A549 (cell line): ENCODE data around the gene EDEM1. TPM values are rescaled to one million over a fixed set of nuclear protein-coding genes. Genes with fewer than 3 reads are reported as not detected.

Experiments
- ATAC-seq, 2 experiments: fragments of 200-7000 bp in 1 of 2; fragments of >200 bp in 1 of 2; cut with Nextera tagmentation in 1 of 2; cut with Tn5 transposase in 1 of 2; 3 replicates each; pipeline versions ENCODE4 v1.8.0 to v1.9.1; 2018 to 2020; ENCODE audit warnings: mild to moderate bottlenecking in 1 of 2, moderate library complexity in 1 of 2
- CTCF ChIA-PET: fragments of 300-600 bp; sonication (Branson Sonifier 250); formaldehyde crosslinking; extraction: SDS; loops from one replicate; lab custom pipeline; 2021; ENCODE audit warnings: antibody characterized with exemption, inconsistent platforms; lab: Yijun Ruan, JAX
- POLR2A ChIA-PET: fragments of 350-600 bp; formaldehyde crosslinking; extraction: SDS; loops from one replicate; lab custom pipeline; 2021; ENCODE audit warnings: antibody characterized with exemption, inconsistent platforms; lab: Yijun Ruan, JAX
- DNase-seq, 2 experiments: peaks; one replicate each; pipeline versions ENCODE4 v3.0.0 to v3.0.0-alpha.2; 2011 to 2016; ENCODE audit warnings: low read depth in 1 of 2, low spot score in 1 of 2
- FAIRE-seq: peaks from 2 replicates; lab custom pipeline; 2011; peaks lifted over from hg19 to GRCh38; lab: Jason Lieb, UNC
- H3K27ac ChIP-seq, 2 experiments: fragments of >200 bp; sonication (Bioruptor Twin); formaldehyde crosslinking; 3 replicates each; pipeline ENCODE4 v1.5.1; 2016 to 2017
- H3K4me1 ChIP-seq: fragments of >200 bp; sonication (Bioruptor Twin); formaldehyde crosslinking; 3 replicates; pipeline ENCODE4 v1.6.1; 2016
- H3K4me2 ChIP-seq: fragments of >200 bp; sonication (Bioruptor Twin); formaldehyde crosslinking; 3 replicates; pipeline ENCODE4 v1.6.1; 2016
- H3K4me3 ChIP-seq: fragments of >200 bp; sonication (Bioruptor Twin); formaldehyde crosslinking; 3 replicates; pipeline ENCODE4 v1.5.1; 2016
- H3K9me3 ChIP-seq: fragments of >200 bp; sonication (Bioruptor Twin); formaldehyde crosslinking; 3 replicates; pipeline ENCODE4 v1.6.1; 2016
- ATOH8 ChIP-seq: fragments of 250-450 bp; sonication (Bioruptor Pico); IDR thresholded peaks from 2 replicates; pipeline ENCODE4 v1.5.0; 2020; ENCODE audit warnings: low read depth, mild to moderate bottlenecking, moderate library complexity
- BCL3 ChIP-seq: fragments of >200 bp; sonication (Bioruptor Twin); formaldehyde crosslinking; IDR thresholded peaks from 3 replicates; pipeline ENCODE4 v1.6.1; 2016
- CBX2 ChIP-seq: fragments of 200-600 bp; sonication (generic); IDR thresholded peaks from 2 replicates; pipeline ENCODE4 v1.6.1; 2016; ENCODE audit warnings: low read depth, mild to moderate bottlenecking, borderline replicate concordance
- CEBPB ChIP-seq, 2 experiments: fragments of >200 bp in 1 of 2; sonication (Bioruptor Twin) in 1 of 2; formaldehyde crosslinking in 1 of 2; IDR thresholded peaks; 2 replicates each; pipeline ENCODE4 v1.6.1; 2012 to 2016
- EHF ChIP-seq: fragments of 250-450 bp; sonication (Bioruptor Pico); IDR thresholded peaks from 2 replicates; pipeline ENCODE4 v1.5.0; 2020; ENCODE audit warnings: mild to moderate bottlenecking
- ELK1 ChIP-seq: fragments of 150-350 bp; IDR thresholded peaks from 2 replicates; pipeline ENCODE4 v1.6.1; 2014; ENCODE audit warnings: low read depth, mild to moderate bottlenecking, low read length
- ESRRA ChIP-seq: fragments of 150-350 bp; IDR thresholded peaks from 2 replicates; pipeline ENCODE4 v1.6.1; 2014; ENCODE audit warnings: mild to moderate bottlenecking, low read length, borderline replicate concordance
- FOSB ChIP-seq: fragments of 250-450 bp; sonication (Bioruptor Pico); IDR thresholded peaks from 2 replicates; pipeline ENCODE4 v1.5.0; 2020; ENCODE audit warnings: mild to moderate bottlenecking, moderate library complexity
- HES2 ChIP-seq: fragments of >200 bp; sonication (Bioruptor Twin); formaldehyde crosslinking; IDR thresholded peaks from 2 replicates; pipeline ENCODE4 v1.6.1; 2016
- HOXB13 ChIP-seq: fragments of 250-450 bp; sonication (Bioruptor Pico); IDR thresholded peaks from 2 replicates; pipeline ENCODE4 v1.5.0; 2020; ENCODE audit warnings: low read depth, mild to moderate bottlenecking, moderate library complexity
- JUN ChIP-seq, 2 experiments: fragments of >200 bp; sonication (Bioruptor Twin); formaldehyde crosslinking; IDR thresholded peaks; 2 replicates in 1 of 2; 3 replicates in 1 of 2; pipeline ENCODE4 v1.6.1; 2016 to 2017
- JUNB ChIP-seq: fragments of >200 bp; sonication (Bioruptor Twin); formaldehyde crosslinking; IDR thresholded peaks from 2 replicates; pipeline ENCODE4 v1.6.1; 2016
- KDM1A ChIP-seq: fragments of 200-600 bp; sonication (generic); IDR thresholded peaks from 2 replicates; pipeline ENCODE4 v1.6.1; 2016; ENCODE audit warnings: low read depth, mild to moderate bottlenecking
- MAX ChIP-seq: IDR thresholded peaks from 2 replicates; pipeline ENCODE4 v1.6.1; 2012
- MYC ChIP-seq: IDR thresholded peaks from 2 replicates; pipeline ENCODE4 v1.6.1; 2012; ENCODE audit warnings: mild to moderate bottlenecking, inconsistent platforms, low read length, improper control_type of control experiment, borderline replicate concordance
- NFE2L2 ChIP-seq: fragments of 150-350 bp; conservative IDR thresholded peaks from 2 replicates; pipeline ENCODE4 v1.6.1; 2014; ENCODE audit warnings: low read length
- NR3C1 ChIP-seq: fragments of >200 bp; sonication (Bioruptor Twin); formaldehyde crosslinking; IDR thresholded peaks from 3 replicates; pipeline ENCODE4 v1.6.1; 2017
- PBX3 ChIP-seq: IDR thresholded peaks from 2 replicates; pipeline ENCODE4 v1.6.1; 2012
- PHF8 ChIP-seq: fragments of 200-600 bp; sonication (generic); IDR thresholded peaks from 2 replicates; pipeline ENCODE4 v1.6.1; 2016; ENCODE audit warnings: low read depth, mild to moderate bottlenecking, antibody characterized with exemption, moderate library complexity, borderline replicate concordance
- POLR2A ChIP-seq: IDR thresholded peaks from 2 replicates; pipeline ENCODE4 v1.6.1; 2012; ENCODE audit warnings: mild to moderate bottlenecking, low read length
- POLR2AphosphoS2 ChIP-seq: conservative IDR thresholded peaks from 2 replicates; pipeline ENCODE4 v1.6.1; 2012; ENCODE audit warnings: low read length, improper control_type of control experiment, inconsistent platforms
- RARB ChIP-seq: fragments of 250-450 bp; sonication (Bioruptor Pico); IDR thresholded peaks from 2 replicates; pipeline ENCODE4 v1.8.0; 2021; ENCODE audit warnings: mild to moderate bottlenecking, moderate library complexity
- RFX5 ChIP-seq: fragments of 450-650 bp; IDR thresholded peaks from 2 replicates; pipeline ENCODE4 v1.7.1; 2014; ENCODE audit warnings: antibody characterized with exemption, mild to moderate bottlenecking, moderate library complexity
- TFCP2L1 ChIP-seq: fragments of 250-450 bp; sonication (Bioruptor Pico); IDR thresholded peaks from 2 replicates; pipeline ENCODE4 v1.5.0; 2021; ENCODE audit warnings: mild to moderate bottlenecking
- TP53 ChIP-seq: fragments of 250-450 bp; sonication (Bioruptor Pico); IDR thresholded peaks from 2 replicates; pipeline ENCODE4 v1.5.0; 2021; ENCODE audit warnings: mild to moderate bottlenecking, moderate library complexity
- WGBS: methylation state at CpG from one replicate; pipeline ENCODE4 v1.1.6; 2017; ENCODE audit errors: missing lambda C conversion rate; 5-methylcytosine and 5-hydroxymethylcytosine counted together
- polyA plus RNA-seq, 4 experiments: library from polyadenylated mRNA; depleted of rRNA in 3 of 4; stranded (reverse); fragments of >200 nt; fragmentation: RNase III in 1 of 4; extraction: RNeasy Plus Mini Kit Qiagen cat#74134 plus additional on column Dnase treatment in 1 of 4; gene quantifications; 2 replicates in 3 of 4; 3 replicates in 1 of 4; pipeline ENCODE4 v1.2.3, GENCODE V29; 2011 to 2017

Gene EDEM1
- polyA plus RNA-seq, 2 of the 4 experiments (the other 2 are of a cell fraction): 16.3 to 40.9 TPM

GRCh38 chr3:5187920-5188418, 462 bp downstream of the EDEM1 start:
- H3K9me3 ChIP-seq: no peaks in the 10 kb centered on the region
- WGBS: 0% methylated on average over 8 of the region's 66 CpGs
- H3K4me2 ChIP-seq: peak overlapping the region; percentile 96
- no peak for FAIRE-seq
- peak overlapping the region; percentile 84 for H3K4me3 ChIP-seq
- POLR2A ChIA-PET: interaction anchor here (0.9 kb wide), 1 partner anchor 9 kb away, joined by 4 read pairs; no protein-coding TSS in a partner anchor
- CTCF ChIA-PET: interaction anchor here (0.6 to 1.1 kb wide), 5 partner anchors 37 to 518 kb away, joined by 3 to 5 read pairs (median 3); no protein-coding TSS in a partner anchor
- DNase-seq: peak; percentile 33 to 38
- ATAC-seq: peak; percentile 66 to 74
- TF ChIP-seq TP53 (CRISPR knock-in tag): no peak
- TF ChIP-seq PHF8: peak; percentile 77
- TF ChIP-seq PBX3: no peak
- TF ChIP-seq MYC: no peak
- TF ChIP-seq ESRRA: no peak
- no peak for TF ChIP-seq POLR2AphosphoS2
- TF ChIP-seq BCL3: no peak
- no peak for TF ChIP-seq HES2
- TF ChIP-seq ELK1: no peak
- no peak for TF ChIP-seq RARB (CRISPR knock-in tag)
- TF ChIP-seq JUN (IDR thresholded peaks at IDR 0.05): 0 out of 5 replicates have a peak, but pooled peaks of 1 of the 2 experiments have one; percentile 7
- no peak for TF ChIP-seq KDM1A
- no peak for TF ChIP-seq JUNB
- no peak for TF ChIP-seq TFCP2L1 (CRISPR knock-in tag)
- TF ChIP-seq NR3C1: no peak
- TF ChIP-seq POLR2A: 0 out of 2 replicates have a peak, but pooled peaks have one; percentile 15
- no peak for TF ChIP-seq CBX2
- TF ChIP-seq CEBPB (IDR thresholded peaks at IDR 0.05): no peak
- TF ChIP-seq FOSB (CRISPR knock-in tag): no peak
- TF ChIP-seq RFX5: no peak
- TF ChIP-seq HOXB13 (CRISPR knock-in tag): no peak
- no peak for TF ChIP-seq EHF (CRISPR knock-in tag)
- TF ChIP-seq MAX: no peak; the same call in 1 of the 2 replicates
- no peak for TF ChIP-seq ATOH8 (CRISPR knock-in tag)
- no peak for TF ChIP-seq NFE2L2
- H3K4me1 ChIP-seq: peaks cover 30% of the 10 kb centered on the region; the same call in 2 of the 3 replicates
- peak overlapping the region; percentile 92 to 98 for H3K27ac ChIP-seq
